ENCODE measurements around the gene OR6C70.
"Not testable (repeated sequence)": the region's sequence is repeated elsewhere in the genome, so short reads cannot be mapped to it uniquely, and the experiment has no call there.

The OR6C70 gene

GRCh38 chr12:55470088-55470829 is at the start of gene OR6C70:
TSS of gene OR6C70 (minus strand) at chr12:55470138. CDS start at chr12:55470138, 0 bp downstream.
- DNase-seq, result no peak

GRCh38 chr12:55516391-55516790 is 46.5 kb upstream of the OR6C70 start:
- DNase-seq, result no peak

- no peak for DNase-seq
These were observed 45.8 kb upstream of the OR6C70 start for GRCh38 chr12:55515696-55516095.

DNA sequence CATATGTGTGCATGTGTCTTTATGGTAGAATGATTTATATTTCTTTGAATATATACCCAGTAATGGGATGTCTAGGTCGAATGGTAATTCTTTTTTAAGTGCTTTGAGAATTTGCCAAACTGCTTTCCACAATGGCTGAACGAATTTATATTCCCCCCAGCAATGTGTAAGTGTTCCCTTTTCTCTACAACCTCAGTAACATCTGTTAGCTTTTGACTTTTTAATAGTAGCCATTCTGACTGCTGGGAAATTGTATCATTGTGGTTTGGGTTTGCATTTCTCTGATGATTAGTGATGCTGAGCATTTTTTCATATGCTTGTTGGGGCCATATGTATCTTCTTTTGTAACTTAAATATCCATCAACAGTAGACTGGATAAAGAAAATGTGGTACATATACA is 31.7 kb upstream of the OR6C70 start:
- DNase-seq, result no peak

GRCh38 chr12:55499810-55500252 is 29.9 kb upstream of the OR6C70 start:
- DNase-seq, result no peak

DNA sequence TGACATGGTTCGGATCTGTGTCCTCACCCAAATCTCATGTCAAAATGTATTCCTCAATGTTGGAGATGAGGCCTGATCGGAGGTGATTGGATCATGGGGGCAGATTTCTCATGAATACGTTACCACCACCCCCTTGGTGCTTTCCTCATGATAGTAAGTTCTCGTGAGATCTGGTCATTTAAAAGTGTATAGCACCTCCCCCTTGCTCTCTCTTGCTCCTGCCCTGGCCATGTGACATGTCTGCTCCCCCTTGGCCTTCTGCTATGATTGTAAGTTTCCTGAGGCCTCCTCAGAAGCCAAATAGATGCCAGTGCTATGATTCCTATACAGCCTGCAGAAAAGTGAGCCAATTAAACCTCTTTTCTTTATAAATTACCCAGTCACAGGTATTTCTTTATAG is 29.3 kb upstream of the OR6C70 start:
- no peak for DNase-seq

- DNase-seq, result no peak
These were observed 25.6 kb upstream of the OR6C70 start for GRCh38 chr12:55495490-55495889.

GRCh38 chr12:55492078-55492477 is 22.1 kb upstream of the OR6C70 start, which contains the start of gene OR6C68:
TSS of gene OR6C68 (plus strand) at chr12:55492378. CDS start at chr12:55492378, 0 bp downstream.
- no peak for DNase-seq

DNA sequence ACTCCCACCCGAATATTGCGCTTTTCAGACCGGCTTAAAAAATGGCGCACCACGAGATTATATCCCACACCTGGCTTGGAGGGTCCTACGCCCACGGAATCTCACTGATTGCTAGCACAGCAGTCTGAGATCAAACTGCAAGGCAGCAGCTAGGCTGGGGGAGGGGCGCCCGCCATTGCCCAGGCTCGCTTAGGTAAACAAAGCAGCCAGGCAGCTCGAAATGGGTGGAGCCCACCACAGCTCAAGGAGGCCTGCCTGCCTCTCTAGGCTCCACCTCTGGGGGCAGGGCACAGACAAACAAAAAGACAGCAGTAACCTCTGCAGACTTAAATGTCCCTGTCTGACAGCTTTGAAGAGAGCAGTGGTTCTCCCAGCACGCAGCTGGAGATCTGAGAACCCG is 14.3 kb upstream of the OR6C70 start:
- not testable (repeated sequence) for DNase-seq

DNA sequence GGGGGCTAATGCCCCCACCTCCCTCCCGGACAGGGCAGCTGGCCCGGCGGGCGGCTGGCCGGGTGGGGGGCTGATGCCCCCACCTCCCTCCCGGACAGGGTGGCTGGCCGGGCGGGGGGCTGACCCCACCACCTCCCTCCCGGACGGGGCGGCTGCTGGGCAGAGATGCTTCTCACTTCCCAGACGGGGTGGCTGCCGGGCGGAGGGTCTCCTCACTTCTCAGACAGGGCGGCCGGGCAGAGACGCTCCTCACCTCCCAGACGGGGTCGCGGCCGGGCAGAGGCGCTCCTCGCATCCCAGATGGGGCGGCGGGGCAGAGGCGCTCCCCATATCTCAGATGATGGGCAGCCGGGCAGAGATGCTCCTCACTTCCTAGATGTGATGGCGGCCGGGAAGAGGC is 9.2 kb upstream of the OR6C70 start:
- not testable (repeated sequence) for DNase-seq

GRCh38 chr12:55472264-55472663 is 2.3 kb upstream of the OR6C70 start:
- no peak for DNase-seq

DNA sequence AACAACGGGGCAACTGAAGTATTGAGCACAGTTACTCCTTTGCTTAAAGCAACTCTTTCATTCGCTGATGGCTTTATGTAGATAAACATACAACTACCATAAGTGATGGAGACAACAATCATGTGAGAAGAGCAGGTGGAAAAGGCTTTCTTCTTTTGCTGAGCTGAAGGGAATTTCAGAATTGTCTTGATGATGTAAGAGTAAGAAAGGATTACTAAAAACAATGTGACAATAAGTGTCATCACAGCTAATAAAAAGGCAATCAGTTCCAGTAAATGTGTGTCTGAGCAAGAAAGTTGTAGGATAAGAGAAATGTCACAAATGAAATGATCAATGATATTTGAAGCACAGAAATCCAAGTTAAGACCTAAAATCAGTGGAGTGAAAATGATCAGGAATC is 647 bp downstream of the OR6C70 start:
- DNase-seq, result peak; percentile 16 to 18

GRCh38 chr12:55467836-55468235 is 2.1 kb downstream of the OR6C70 start:
- DNase-seq, result peak in 1 of 2 donors; percentile 2

DNA sequence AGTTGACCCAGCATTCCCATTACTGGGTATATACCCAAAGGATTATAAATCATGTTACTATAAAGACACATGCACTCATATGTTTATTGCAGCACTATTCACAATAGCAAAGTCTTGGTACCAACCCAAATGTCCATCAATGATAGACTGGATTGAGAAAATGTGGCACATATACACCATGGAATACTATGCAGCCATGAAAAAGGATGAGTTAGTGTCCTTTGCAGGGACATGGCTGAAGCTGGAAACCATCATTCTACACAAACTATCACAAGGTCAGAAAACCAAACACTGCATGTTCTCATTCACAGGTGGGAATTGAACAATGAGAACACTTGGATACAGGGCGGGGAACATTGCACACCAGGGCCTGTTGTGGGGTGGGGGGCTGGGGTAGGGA is 5.0 kb downstream of the OR6C70 start:
- not testable (repeated sequence) for DNase-seq

- DNase-seq, result no peak
These were observed 21.1 kb downstream of the OR6C70 start for GRCh38 chr12:55448825-55449224.

- no peak for DNase-seq
These were observed 23.6 kb downstream of the OR6C70 start for GRCh38 chr12:55446326-55446725.

GRCh38 chr12:55445357-55445756 is 24.6 kb downstream of the OR6C70 start:
- DNase-seq, result no peak

- no peak for DNase-seq
These were observed 26.2 kb downstream of the OR6C70 start, which contains the start of gene OR6C2 for GRCh38 chr12:55443776-55444175. TSS of gene OR6C2 (plus strand) at chr12:55444076. CDS start at chr12:55452214, 8,138 bp downstream.

DNA sequence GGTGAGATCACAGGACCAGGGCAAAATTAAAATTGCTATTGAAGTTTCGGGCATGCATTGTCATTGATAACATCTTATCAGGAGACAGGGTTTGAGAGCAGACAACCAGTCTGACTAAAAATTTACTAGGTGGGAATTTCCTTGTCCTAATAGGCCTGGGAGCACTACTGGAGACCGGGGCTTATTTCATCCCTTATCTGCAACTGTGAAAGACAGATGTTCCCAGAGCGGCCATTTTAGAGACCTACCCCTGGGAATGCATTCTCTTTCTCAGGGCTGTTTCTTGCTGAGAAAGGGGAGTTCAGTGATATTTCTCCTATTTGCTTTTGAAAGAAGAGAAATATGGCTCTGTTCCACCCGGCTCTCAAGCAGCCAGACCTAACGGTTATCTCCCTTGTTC is 28.7 kb downstream of the OR6C70 start:
- DNase-seq, result not testable (repeated sequence)

DNA sequence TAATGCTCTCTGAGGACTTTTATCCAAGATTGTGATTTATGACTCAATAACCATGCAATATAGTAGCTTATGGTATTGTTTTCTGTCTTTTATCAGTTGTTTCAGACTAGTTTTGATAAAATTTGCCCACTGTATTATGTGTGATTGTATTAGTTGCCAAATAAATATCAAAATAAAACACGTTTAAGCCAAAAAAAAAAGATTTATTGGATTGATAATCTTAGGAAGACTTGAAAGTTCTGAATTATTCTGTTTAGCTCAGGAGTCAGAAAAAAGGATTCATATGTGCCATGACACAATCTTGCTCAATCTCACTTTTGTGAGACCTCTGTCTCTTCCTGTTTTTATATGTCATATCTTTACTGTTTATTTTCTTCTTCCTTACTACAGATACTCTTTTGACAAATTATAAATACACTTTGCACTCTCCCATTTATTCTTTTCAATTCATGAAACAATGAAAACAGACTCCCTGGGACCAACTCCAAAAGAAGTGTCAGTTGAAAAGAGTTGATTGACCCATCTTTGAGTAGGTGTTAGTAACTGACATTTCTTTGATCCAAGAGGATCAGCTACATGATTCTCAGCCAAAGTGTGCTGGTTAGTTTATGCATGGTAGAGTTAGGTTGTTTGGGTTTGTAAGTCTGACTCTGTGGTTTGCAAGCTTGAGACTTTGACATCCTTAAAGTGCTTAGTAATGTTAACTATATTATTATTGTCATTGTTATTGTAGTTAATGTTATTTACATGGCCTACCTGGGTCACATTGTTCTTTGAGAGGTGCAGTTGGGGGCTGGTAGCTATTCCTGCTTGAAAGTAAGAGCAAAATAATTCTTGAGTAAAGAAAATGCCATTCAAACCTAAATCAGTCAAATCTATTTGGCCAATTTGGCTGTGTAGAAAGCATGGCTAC is 41.4 kb downstream of the OR6C70 start:
- peak; percentile 4 to 17 for DNase-seq

DNA sequence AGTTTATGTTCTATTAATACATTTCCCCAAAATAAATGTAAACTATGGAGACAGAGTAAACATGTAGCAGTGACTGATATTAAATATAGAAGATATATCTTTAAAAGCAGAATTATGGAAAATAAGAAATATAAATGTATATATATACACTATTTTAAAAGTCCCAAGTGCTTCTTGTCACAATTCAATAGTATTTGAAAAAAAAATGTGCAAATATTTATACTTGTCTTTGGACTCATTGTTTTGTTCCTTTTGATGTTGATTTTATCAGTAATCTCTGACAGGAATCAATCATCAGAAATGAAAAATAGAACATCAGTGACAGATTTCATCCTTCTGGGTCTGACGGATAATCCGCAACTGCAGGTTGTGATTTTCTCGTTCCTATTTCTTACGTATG is 44.0 kb downstream of the OR6C70 start, which contains the start of gene OR6C76:
TSS of gene OR6C76 (plus strand) at position 301 of the 400 bp plus-strand sequence. CDS start at position 301, 0 bp downstream.
- DNase-seq, result no peak

DNA sequence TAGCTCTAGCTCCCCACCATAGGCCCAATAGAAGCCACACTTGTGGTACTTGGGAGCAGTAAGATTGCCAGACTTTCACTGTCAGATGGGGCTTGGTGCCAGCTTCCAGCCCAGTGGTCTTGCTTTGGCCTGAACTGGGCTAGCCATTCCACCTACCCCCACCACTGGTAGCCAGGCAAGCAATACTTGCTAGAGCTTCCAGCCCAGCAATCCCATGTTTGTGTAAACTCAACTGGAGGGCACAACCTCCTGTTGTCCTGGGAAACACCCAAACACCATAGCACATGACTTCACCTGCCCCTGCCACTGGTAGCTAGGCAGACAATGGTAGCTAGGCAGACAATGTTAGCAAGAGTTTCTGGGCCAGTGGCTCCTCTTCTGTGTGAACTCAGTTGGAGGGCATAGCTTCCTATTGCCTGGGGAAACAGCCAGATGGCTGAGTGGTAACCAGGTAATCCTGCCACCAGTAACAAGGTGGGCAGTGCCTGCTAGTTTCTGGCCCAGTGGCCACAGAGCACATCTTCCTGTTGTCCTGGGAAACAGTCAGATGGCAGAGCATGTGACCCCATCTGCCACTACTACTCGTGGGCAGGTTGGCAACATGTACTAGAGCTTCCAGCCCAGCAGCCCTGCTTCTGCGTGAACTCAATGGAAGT is 49.5 kb downstream of the OR6C70 start:
- DNase-seq, result no peak
